SH-SY5Y (cell line): ENCODE measurements around the gene LRRC17.

Experiments
- GATA2 ChIP-seq: IDR thresholded peaks from 2 replicates; pipeline ENCODE4 v1.6.1; 2011; ENCODE audit warnings: mild to moderate bottlenecking, low read depth, low read length
- GATA3 ChIP-seq: IDR thresholded peaks from 2 replicates; pipeline ENCODE4 v1.6.1; 2011; ENCODE audit warnings: low read depth, mild to moderate bottlenecking, low read length, moderate library complexity

DNA sequence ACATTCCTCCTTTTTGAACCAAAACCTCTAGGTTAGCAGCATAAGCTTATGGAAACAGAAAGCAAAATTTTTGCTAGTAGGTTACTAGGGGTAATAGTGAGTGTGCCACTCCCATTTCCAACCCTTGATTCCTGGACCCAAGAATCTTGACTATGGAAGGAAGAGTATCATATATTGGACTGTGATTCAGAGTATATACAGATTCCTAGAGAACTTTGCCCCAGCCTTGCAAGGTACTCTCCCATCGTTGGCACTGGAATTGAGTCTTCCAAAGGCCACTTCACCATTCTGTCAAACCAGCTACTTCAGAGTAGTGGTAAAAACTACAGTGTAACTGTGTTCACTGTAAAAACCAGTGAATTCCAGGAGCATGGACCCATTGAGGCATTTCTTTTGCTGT lies 69.4 kb downstream of the LRRC17 start:
- TF ChIP-seq GATA2 = no peak
- no peak for TF ChIP-seq GATA3
